CD4-positive, alpha-beta T cell treated with Interleukin-2 at 100 ng/mL for 4 hours (primary cell): Measurements from ENCODE around the gene CCDC195.
"Not testable (repeated sequence)": the region's sequence is repeated elsewhere in the genome, so short reads cannot be mapped to it uniquely, and the experiment has no call there.

Experiments
- DNase-seq: peaks from one replicate; pipeline ENCODE4 v3.0.0-alpha.2; 2020; ENCODE audit warnings: low spot score

Gene CCDC195

DNA sequence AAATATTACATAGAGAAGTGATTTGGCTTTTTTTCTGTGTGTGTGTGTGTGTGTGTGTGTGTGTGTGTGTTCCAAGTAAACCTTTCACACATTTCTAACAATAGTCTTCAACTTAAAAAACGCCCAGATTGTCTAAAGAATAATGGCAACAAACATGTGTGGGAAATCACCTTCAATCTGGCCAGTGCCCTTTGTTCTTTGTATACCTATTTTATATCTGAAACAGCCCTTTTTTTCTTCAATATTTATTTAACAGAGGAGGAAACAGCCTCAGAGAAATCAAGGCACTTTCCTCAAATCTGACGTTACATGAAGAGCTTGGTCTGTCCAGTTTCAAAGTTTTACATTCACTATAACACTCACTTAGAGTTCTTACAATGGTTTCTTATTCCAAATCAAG is 25.3 kb downstream of the CCDC195 start:
- no peak for DNase-seq

DNA sequence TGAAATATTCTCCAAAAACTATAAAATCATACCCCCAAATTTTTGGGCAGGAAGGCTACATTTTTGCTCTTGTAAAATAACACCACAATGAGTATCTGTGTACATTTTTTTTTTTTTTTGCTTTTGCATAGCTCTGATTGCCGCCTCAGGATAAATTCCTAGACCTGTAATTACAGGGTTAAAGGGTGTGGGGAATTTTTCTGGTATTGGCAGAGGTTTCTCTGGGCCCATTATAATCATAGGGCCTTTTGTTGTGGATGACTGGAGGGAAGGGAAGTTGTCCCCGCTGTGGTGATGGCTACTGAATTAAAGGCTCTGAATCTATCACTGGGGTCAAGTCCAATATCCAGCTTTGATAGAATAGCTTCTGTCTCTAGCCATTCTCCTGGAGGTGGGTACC is 26.6 kb downstream of the CCDC195 start:
- DNase-seq, result no peak

DNA sequence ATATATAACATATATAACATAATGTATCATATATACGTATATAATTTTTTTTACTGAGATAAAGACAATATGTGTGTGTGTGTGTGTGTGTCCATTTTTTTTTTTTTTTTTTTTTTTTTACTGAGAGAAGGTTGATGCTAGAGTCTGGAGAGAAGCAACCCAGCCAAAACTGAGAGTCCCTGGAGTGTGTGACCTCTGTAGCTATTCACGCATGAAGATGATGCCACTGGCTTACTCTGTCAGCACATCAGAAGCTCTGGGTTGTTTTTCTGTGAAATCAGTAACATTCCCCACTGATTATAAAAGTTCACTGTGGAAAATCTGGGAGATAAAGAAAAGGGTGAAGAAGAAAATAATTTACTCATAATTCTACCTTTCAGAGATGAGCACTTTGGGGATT is 27.2 kb downstream of the CCDC195 start:
- DNase-seq, result no peak

DNA sequence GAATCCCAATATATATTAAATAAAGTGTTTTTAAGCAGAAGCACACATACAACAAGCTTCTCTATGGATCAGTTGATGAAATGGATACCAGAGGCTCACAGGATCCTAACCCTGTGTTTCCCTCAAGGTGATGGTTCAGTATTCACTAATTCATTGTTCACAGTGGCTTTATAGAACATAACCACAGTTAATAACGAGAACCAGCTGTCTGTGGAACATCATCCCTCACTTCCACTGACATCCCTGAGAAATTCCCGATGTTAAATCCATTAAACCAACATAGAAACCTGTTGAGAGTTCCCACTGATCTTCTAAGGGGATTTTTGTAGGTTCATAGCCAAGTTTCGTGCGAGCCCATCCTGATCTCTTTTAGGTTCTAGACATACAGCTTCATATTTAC is 29.0 kb downstream of the CCDC195 start:
- DNase-seq, result no peak

DNA sequence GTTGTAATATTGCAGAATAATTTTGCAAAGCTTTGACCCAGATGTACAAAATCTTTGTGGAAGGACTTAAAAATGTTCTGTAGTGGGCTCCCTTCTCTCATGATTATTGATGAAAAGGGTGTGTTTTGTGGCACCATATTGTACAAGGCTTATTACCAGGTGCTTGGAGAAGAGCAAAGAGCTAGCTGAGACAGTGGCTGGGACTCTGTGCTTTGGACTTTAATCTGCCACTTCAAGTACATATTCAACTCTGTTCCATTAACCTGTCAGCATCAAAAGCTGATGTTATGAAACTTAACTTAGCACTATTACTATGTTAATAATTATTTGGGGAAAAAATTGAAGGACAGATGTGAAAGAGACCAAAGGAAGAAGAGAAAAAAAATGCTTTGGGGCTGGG is 31.0 kb downstream of the CCDC195 start:
- no peak for DNase-seq

DNA sequence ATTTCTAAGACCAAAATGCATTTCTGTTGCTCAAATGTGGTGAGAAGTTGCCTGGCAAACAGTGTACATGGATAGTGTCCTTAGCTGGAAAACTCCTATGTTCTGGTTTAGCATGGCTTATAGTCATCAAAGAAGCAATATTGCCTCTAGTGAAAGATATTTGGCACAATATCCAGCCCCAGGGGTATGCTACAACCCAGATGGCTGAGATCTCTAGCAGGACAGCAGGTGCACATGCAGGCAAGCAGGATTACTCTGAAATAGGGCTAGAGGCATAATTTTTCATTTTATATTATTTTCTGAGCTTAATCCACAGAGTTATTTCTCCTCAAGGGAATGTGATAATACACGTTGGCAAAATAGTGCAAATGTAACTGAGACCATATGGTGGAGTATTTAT is 34.0 kb downstream of the CCDC195 start:
- DNase-seq, result no peak

DNA sequence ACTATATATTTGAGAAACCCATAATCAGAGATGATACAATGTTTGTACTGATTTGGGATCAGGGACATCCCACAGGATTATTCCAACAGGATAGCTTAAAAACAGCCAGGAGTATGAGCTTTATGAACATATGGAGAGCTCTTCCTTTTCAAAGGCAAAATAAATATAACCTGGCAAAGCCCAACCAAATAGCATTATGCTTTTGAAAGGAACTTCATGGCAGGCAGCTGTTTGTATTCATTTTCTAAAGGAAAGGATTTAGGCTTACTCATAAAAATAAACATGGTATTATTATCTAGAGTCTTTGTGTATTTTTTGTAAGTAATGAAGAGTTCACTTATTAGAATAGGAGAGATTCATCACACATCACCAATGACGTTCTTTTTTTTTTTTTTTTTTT is 44.4 kb downstream of the CCDC195 start:
- DNase-seq, result no peak

DNA sequence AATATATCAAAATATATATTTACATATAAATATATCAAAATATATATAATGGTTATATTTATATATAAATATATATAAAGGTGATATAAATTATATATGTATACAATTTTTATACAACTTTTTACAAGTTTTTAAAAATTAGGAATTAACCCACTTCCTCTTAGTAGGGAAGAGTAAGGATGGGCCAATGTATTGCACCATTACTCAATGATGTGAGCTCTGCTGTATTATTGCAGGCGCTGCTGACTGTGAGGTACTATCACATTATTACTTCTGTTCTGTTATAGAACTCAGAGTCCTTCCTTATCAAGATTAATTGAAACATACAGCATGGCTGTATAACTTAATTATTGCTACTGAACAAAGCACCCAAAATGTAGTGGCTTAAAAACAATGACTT is 46.0 kb downstream of the CCDC195 start:
- no peak for DNase-seq

DNA sequence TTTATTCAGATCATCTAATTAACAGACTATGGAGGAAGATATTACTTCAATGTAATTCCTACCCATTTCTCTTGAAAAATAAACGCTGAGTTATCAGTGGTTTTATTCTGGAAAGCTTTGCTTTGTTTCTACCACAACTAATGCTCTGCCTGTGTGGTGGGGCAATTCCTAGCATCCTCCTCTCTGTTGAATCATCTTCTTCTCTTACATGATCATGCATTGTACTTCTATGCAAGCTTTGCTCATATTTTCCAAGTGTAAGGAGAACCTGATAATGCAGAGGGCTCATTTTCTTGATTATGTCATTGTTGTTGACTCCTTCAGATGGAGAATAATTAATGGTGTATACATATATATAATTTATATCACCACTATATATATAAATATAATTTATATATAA is 46.7 kb downstream of the CCDC195 start:
- DNase-seq, result no peak

DNA sequence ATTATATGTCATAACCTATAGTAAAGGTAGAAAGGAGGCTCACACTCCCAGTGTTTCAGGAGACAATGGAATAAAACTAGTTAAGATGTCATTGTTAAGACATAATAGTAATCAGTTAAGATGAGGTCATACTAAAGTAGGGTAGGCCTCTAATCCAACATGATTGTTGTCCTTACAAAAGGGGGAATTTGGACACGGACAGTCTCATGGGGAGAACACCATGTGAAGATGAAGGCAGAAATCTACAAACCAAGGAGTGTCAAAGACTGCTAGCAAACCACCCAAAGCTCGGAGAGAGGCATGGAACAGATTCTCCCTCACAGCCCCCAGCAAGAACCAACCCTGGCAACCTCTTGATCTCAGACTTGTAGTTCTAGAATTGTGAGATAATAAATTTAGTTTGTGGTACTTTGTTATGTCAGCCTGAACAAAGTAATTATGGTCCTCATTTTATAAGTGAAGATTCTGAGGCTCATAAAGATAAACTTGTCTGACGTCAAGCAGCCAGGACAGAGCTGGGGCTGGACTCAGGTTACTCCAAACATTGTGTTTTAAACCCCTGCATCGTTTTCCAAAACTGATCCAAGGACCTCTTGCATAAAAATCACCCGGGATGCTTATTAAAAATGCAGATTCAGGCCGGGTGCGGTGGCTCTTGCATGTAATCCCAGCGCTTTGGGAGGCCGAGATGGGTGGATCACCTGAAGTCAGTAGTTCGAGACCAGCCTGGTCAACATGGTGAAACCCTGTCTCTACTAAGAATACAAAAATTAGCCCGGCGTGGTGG is 47.8 kb downstream of the CCDC195 start:
- DNase-seq, result no peak

DNA sequence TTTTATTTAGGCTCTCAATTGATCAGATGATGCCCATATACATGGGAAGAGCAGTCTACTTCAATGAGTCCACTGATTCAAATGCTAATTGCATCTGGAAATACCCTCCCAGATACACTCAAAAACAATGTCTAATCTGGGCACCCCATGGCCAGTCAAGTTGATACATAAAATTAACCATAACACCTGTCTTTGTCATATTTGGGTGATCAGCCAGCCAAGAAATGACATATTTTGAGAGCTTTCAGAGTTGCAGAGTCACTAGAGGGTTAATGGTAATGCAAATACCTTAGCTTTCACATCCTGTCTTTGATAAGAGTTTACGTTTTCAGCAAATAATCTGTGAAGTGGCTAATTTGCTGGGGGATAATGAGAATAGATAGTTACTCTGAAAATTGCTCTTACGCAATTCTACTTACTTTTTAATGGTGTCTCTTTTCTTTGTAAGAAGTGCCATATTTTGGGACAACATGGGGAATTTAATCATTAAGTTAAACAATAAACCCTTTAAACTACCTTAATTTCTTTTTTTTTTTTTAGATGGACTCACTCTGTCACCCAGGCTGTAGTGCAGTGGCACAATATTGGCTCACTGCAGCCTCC is 49.1 kb downstream of the CCDC195 start:
- DNase-seq, result no peak

DNA sequence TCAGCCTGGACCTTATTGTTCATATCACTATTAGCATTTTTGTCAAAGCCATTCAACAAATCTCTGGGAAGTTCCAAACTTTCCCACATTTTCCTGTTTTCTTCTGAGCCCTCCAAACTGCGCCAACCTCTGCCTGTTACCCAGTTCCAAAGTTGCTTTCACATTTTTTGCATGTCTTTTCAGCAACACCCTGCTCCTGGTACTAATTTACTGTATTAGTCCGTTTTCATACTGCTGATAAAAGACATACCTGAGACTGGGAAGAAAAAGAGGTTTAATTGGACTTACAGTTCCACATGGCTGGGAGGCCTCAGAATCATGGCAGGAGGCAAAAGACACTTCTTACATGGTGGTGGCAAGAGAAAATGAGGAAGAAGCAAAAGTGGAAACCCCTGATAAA is 52.8 kb downstream of the CCDC195 start:
- DNase-seq, result not testable (repeated sequence)

DNA sequence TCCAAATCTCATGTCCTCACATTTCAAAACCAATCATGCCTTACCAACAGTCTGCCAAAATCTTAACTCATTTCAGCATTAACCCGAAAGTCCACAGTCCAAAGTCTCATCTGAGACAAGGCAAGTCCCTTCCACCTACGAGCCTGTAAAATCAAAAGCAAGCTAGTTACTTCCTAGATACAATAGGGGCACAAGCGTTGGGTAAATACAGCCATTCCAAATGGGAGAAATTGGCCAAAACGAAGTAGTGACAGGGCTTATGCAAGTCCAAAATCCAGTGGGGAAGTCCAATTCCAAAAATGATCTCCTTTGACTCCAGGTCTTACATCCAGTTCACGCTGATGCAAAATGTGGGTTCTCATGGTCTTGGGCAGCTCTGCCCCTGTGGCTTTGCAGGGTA is 54.5 kb downstream of the CCDC195 start:
- not testable (repeated sequence) for DNase-seq

DNA sequence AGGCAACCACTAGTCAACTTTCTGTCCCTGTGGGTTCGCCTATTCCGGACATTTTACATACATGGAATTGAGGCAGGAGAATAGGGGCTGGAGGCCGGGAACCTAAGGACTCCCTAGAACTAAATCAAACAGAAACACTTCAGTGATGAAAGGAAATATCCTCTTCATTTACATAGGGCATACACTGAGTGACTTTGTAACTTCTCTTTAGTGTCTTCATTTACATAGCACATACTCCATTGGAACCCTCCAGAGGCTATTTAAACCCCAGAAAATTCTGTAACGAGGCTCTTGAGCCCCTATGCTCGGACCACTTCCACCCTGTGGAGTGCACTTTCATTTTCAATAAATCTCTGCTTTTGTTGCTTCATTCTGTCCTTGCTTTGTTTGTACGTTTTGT is 56.5 kb downstream of the CCDC195 start:
- DNase-seq, result no peak

DNA sequence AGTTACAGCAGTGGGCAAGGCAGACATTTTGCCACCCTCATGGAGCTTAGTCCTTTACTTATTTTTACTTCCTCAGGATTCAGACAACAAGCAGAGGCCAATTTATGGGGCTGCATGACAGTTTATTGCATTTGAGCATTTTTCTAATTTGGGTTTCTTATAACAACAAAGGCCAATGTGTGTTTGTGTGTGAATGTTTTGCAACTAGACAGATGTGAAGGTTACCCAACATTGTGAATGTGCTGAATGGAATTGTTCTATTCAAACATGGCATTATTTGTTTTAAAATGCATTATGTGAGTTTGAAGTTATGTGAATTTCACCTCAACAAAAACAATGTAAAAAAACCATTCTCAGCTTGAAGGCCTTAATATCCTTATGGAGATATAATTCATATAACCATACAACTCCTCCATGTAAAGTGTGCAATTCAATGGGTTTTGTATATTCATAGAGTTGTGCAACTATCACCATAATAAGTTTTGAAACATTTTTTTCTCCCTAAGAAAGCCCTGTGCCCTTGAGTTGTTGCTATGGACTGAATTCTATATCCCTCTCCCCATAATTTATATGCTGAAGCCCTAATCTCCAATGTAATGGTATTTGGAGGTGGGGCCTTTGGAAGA is 57.3 kb downstream of the CCDC195 start:
- DNase-seq, result no peak

DNA sequence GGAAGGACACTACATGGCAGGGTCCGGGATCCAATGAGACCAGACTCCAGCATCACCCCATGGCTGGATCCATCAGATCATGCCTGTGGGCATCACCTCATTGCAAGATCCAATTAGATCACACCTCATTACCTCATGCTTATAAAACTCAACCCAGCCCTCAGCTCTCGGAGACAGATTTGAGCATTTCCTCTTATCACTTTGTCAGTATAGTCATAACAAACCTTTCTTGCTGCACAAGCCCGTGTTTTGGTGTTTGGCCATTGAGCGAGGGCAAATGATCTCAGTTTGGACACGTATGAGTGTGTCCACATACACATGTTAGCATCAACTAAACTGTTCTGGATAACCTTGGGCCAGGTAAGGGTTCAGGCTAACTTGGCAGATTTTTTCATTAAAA is 58.8 kb downstream of the CCDC195 start:
- no peak for DNase-seq

DNA sequence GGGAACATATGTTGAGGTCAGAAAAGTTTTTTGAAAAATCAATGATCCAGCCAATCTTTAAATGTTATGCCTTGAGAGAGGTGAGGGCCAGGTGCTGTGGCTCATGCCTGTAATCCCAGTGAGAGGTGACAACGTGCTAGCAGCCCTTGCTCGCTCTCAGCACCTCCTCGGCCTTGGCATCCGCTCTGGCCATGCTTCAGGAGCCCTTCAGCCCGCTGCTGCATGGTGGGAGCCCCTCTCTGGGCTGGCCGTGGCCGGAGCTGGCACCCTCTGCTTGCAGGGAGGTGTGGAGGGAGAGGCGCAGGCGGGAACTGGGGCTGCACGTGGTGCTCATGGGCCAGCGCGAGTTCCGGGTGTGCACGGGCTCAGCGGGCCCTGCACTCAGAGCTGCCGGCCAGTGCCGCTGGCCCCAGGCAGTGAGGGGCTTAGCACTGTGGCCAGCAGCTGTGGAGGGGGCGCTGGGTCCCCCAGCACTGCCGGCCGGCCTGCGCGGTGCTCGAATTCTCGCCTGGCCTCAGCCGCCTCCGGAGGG is 61.1 kb downstream of the CCDC195 start:
- no peak for DNase-seq
